Loucy (cell line): Measurements from ENCODE around the gene DLL1.

ENCODE experiments used
- CTCF ChIP-seq: fragments of 200-600 bp; sonication (generic); conservative IDR thresholded peaks from 2 replicates; pipeline ENCODE4 v1.5.1; 2014; ENCODE audit warnings: mild to moderate bottlenecking, antibody characterized with exemption, low read length
- EZH2phosphoT487 ChIP-seq: fragments of 200-600 bp; IDR thresholded peaks from 2 replicates; pipeline ENCODE4 v1.6.1; 2018; ENCODE audit warnings: antibody characterized with exemption, mild to moderate bottlenecking, moderate library complexity, borderline replicate concordance

GRCh38 chr6:170314983-170315382 is 24.1 kb upstream of the DLL1 start:
- no peak for TF ChIP-seq EZH2phosphoT487
- no peak for TF ChIP-seq CTCF
